Globus pallidus (tissue), 1 donor: Measurements from ENCODE around the gene CCDC86.

Source experiments
- DNase-seq: peaks from one replicate; pipeline ENCODE4 v3.0.0-alpha.2; 2015; ENCODE audit warnings: low spot score

The CCDC86 gene

GRCh38 chr11:60868682-60869450 lies 27.0 kb downstream of the CCDC86 start:
- DNase-seq = no peak

GRCh38 chr11:60869451-60869825 lies 27.5 kb downstream of the CCDC86 start:
- no peak for DNase-seq

DNA sequence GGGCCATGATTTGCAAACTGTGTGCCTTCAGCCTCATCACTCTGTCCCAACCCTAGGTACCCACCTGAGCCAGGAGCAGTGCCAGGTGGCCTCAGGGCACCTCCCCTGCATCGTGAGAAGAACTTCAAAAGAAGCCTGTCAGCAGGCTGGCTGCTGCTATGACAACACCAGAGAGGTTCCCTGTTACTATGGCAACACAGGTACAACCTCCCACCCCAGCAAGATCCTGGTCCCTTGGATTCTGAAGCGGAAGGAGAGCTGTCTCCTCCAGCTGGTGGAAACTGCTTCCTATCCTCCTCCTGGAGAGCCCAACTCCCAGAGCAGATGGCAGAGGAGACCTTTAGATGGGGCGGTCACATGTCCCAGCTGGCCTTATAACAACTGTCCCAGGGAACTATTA lies 28.4 kb downstream of the CCDC86 start:
- no peak for DNase-seq

GRCh38 chr11:60870733-60871377 lies 28.9 kb downstream of the CCDC86 start:
- no peak for DNase-seq

GRCh38 chr11:60871378-60872061 lies 29.6 kb downstream of the CCDC86 start:
- no peak for DNase-seq

GRCh38 chr11:60872124-60872960 lies 30.4 kb downstream of the CCDC86 start:
- DNase-seq = no peak

DNA sequence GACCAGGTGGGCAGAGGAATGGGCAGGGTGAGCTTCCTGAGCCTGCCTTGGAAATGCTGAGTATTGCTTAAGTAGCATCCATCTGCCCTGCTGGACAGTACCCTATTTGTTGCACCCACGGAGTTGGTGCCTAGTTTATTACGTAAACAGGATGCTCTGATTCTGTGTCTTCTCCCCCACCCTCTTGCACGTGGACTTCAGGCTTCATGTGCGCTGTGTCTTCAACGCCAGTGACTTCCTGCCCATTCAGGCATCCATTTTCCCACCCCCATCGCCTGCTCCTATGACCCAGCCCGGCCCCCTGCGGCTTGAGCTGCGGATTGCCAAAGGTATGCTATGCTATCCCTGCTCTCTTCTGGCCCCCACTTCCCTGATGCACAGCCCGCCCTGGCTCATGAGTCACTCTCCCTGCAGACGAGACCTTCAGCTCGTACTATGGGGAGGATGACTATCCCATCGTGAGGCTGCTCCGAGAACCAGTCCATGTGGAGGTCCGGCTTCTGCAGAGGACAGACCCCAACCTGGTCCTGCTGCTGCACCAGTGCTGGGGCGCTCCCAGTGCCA lies 31.1 kb downstream of the CCDC86 start:
- DNase-seq = no peak

DNA sequence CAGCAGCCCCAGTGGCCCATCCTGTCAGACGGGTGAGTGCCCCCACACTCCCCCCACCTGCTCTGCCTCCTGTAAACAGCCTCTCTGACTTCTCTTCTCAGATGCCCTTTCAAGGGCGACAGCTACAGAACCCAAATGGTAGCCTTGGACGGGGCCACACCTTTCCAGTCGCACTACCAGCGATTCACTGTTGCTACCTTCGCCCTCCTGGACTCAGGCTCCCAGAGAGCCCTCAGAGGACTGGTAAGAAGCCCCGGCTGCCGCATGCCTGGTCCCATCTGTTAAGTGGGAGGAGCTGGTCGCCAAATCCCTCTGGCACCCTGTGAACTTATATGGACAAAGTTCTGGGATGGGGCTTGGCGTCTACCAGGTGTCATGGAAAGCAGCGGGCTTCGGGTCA lies 31.6 kb downstream of the CCDC86 start:
- DNase-seq = no peak

GRCh38 chr11:60874421-60875365 lies 32.8 kb downstream of the CCDC86 start:
- no peak for DNase-seq

- no peak for DNase-seq
Observed at GRCh38 chr11:60875366-60876167, 33.7 kb downstream of the CCDC86 start.

GRCh38 chr11:60876168-60876485 lies 34.2 kb downstream of the CCDC86 start:
- DNase-seq = no peak

DNA sequence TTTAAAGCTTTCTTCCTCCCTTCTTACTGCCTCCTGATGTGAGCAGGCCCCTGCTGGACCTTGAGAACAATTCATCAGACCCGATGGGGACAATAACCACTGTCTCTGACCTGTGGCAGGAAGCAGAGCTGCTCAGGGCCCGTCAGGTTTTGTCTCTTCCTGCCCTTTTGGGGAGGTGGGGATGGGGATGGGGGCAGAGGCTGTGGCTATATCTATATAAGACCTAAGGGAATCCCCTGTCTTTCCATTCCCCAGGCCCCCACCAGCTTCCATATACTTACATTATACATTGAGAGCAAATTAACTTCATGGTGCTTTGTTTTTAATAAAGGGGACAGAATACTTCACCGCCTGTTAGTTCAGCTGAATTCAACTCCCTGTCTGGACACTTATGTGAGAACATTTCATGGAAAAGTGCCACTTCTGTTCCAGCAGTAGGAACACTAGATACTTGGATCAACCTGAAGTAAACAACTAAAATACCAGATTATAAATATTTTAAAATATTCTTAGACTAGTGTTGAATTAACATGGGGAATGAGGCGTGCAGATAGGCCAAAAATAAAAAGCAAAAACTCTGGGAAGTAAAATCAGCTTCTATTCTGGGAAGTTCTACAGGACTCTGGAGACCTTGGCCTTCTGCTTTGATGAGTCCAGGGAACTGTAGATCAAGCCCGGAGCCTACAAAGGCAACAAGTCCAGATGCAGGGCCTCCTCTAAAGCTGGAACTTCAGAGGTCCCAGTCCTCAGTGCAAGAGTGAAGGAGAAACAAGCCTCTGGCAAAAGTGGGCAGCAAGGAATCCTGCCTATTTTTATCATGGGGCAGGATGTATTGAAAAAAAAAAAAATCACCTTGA lies 36.6 kb downstream of the CCDC86 start:
- DNase-seq = no peak

GRCh38 chr11:60879104-60879503 lies 37.2 kb downstream of the CCDC86 start:
- DNase-seq = no peak

GRCh38 chr11:60879971-60880588 lies 38.2 kb downstream of the CCDC86 start:
- no peak for DNase-seq

- DNase-seq = no peak
Observed at GRCh38 chr11:60880643-60881282, 38.9 kb downstream of the CCDC86 start.

- peak; percentile 47 for DNase-seq
Observed at GRCh38 chr11:60887556-60887955, 45.6 kb downstream of the CCDC86 start.

DNA sequence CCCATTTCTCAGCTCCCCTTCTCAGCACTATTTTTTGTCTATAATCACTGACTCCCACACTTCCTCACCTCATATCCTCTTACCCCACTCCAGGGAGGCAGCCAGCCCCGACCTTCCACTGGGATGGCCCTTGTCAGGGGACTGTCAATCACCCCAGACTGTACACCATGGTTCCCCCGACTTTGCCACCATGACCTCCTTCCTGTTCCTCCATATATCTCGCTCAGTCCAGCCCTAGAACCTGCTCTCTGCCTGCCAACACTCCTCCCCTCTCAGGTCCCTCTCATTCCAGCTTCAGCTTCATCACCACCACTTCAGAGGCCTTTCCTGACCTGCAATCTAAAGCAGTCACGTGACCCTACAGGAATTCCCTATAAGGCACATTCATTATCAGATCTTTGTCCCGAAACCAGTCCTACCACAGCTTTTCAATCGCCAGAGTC lies 48.0 kb downstream of the CCDC86 start:
- DNase-seq = no peak

DNA sequence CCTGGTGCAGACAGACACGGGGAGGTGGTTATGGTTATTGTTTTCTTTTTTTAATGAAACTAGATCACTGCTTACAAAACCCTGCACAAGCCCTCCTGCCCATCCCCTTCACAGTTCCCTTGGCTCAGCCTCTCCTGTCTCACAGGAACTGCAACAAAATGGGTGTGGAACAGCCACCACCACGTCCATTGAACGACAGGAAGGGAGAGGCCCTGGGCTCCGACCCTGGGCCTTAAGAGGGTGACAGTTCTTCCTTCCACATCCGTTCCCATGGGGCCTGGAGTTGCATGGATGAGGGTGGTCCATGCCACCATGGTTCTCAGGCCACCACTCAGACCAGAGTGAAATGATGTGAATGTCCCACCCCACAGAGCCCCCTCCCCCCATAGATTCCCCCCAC lies 48.8 kb downstream of the CCDC86 start:
- no peak for DNase-seq
